Measurements from ENCODE around the gene FRRS1L.
"Not testable (repeated sequence)": the region's sequence is repeated elsewhere in the genome, so short reads cannot be mapped to it uniquely, and the experiment has no call there.

Gene FRRS1L

GRCh38 chr9:109129470-109130197 lies 37.4 kb downstream of the FRRS1L start:
- no peak for ATAC-seq
- no peak for DNase-seq

GRCh38 chr9:109126671-109127070 lies 40.4 kb downstream of the FRRS1L start:
- not testable (repeated sequence) for ATAC-seq, DNase-seq

GRCh38 chr9:109124121-109124520 lies 42.9 kb downstream of the FRRS1L start:
- no peak for ATAC-seq

GRCh38 chr9:109122726-109123621 lies 44.1 kb downstream of the FRRS1L start:
- DNase-seq (no peak), ATAC-seq (no peak)

More at GRCh38 chr9:109124121-109124520, 42.9 kb downstream of the FRRS1L start:
- DNase-seq: no peak

GRCh38 chr9:109121232-109121796 lies 45.7 kb downstream of the FRRS1L start:
- DNase-seq (no peak), ATAC-seq (no peak)

- ATAC-seq (no peak), DNase-seq (no peak)
These were observed 46.8 kb downstream of the FRRS1L start for GRCh38 chr9:109120204-109120789.

- ATAC-seq: peak; percentile 92
- DNase-seq: peak; percentile 93
These were observed 47.4 kb downstream of the FRRS1L start, which contains the start of gene TMEM245 for GRCh38 chr9:109119439-109120203. Gene TMEM245 (minus strand): TSS chr9:109119947. CDS start chr9:109119913, 34 bp downstream.

GRCh38 chr9:109118808-109119438 lies 48.1 kb downstream of the FRRS1L start:
- peak; percentile 20 for DNase-seq
- ATAC-seq: no peak

- peak; percentile 55 for ATAC-seq
- DNase-seq: peak; percentile 36
These were observed 48.9 kb downstream of the FRRS1L start for GRCh38 chr9:109117856-109118807.

GRCh38 chr9:109115931-109116526 lies 51.0 kb downstream of the FRRS1L start:
- DNase-seq: no peak
- ATAC-seq: no peak

- DNase-seq: no peak
- no peak for ATAC-seq
These were observed 52.4 kb downstream of the FRRS1L start for GRCh38 chr9:109114670-109115069.

GRCh38 chr9:109113892-109114609 lies 53.0 kb downstream of the FRRS1L start:
- ATAC-seq (no peak), DNase-seq (no peak)

- ATAC-seq (no peak), DNase-seq (no peak)
These were observed 53.8 kb downstream of the FRRS1L start for GRCh38 chr9:109113254-109113653.

- ATAC-seq: peak; percentile 82
These were observed 56.6 kb downstream of the FRRS1L start for GRCh38 chr9:109110329-109111021.

GRCh38 chr9:109109967-109110328 lies 57.1 kb downstream of the FRRS1L start:
- DNase-seq: no peak

More at GRCh38 chr9:109110329-109111021, 56.6 kb downstream of the FRRS1L start:
- DNase-seq: no peak

GRCh38 chr9:109108318-109108717 lies 58.7 kb downstream of the FRRS1L start:
- ATAC-seq (no peak), DNase-seq (no peak)

More at GRCh38 chr9:109109967-109110328, 57.1 kb downstream of the FRRS1L start:
- ATAC-seq: no peak

- no peak for DNase-seq
- ATAC-seq: peak; percentile 84
These were observed 59.4 kb downstream of the FRRS1L start for GRCh38 chr9:109107402-109108240.

Measured in stimulated activated naive CD8-positive, alpha-beta T cell treated with anti-CD3 and anti-CD28 coated beads, Interleukin-15, Interleukin-2, amounts not matched to agents 100 U/mL and 50 U/mL, for 24 hours (primary cell).